Renal cortical epithelial cell (primary cell): ENCODE results near the gene BIRC6. TPM values are rescaled to one million over a fixed set of nuclear protein-coding genes. Genes with fewer than 3 reads are reported as not detected.
A peak's percentile ranks its signal among the peaks of the same experiment; 100 is the strongest.
"Not testable (repeated sequence)": the region's sequence is repeated elsewhere in the genome, so short reads cannot be mapped to it uniquely, and the experiment has no call there.

ENCODE experiments used
- DNase-seq: peaks from one replicate; pipeline ENCODE4 v3.0.0-alpha.2; 2011; ENCODE audit warnings: low read depth
- total RNA-seq: library from RNA; depleted of rRNA; stranded (reverse); fragments of >200 nt; gene quantifications from 2 replicates; pipeline ENCODE4 v1.2.3, GENCODE V29; 2014

BIRC6 gene
- total RNA-seq, 1 donor from 2014 or later = 290 TPM

- no peak for DNase-seq
Observed at GRCh38 chr2:32446369-32446768, 89.5 kb downstream of the BIRC6 start.

- no peak for DNase-seq
Observed at GRCh38 chr2:32450851-32451250, 94.0 kb downstream of the BIRC6 start.

GRCh38 chr2:32452338-32453064 lies 95.7 kb downstream of the BIRC6 start:
- no peak for DNase-seq

- no peak for DNase-seq
Observed at GRCh38 chr2:32453242-32454062, 96.6 kb downstream of the BIRC6 start.

- DNase-seq = no peak
Observed at GRCh38 chr2:32455816-32456215, 99.0 kb downstream of the BIRC6 start.

GRCh38 chr2:32456808-32457207 lies 100.0 kb downstream of the BIRC6 start:
- no peak for DNase-seq

- DNase-seq = no peak
Observed at GRCh38 chr2:32457814-32458213, 101.0 kb downstream of the BIRC6 start.

GRCh38 chr2:32460861-32461260 lies 104.0 kb downstream of the BIRC6 start:
- DNase-seq = not testable (repeated sequence)

GRCh38 chr2:32463110-32463509 lies 106.3 kb downstream of the BIRC6 start:
- no peak for DNase-seq

GRCh38 chr2:32464431-32464830 lies 107.6 kb downstream of the BIRC6 start:
- DNase-seq = peak; percentile 6

- DNase-seq = no peak
Observed at GRCh38 chr2:32472605-32473004, 115.8 kb downstream of the BIRC6 start.

GRCh38 chr2:32474381-32474780 lies 117.6 kb downstream of the BIRC6 start:
- DNase-seq = peak; percentile 8

- peak; percentile 51 for DNase-seq
Observed at GRCh38 chr2:32478889-32479620, 122.2 kb downstream of the BIRC6 start.

- no peak for DNase-seq
Observed at GRCh38 chr2:32479993-32480392, 123.2 kb downstream of the BIRC6 start.

GRCh38 chr2:32482471-32482870 lies 125.6 kb downstream of the BIRC6 start:
- no peak for DNase-seq

GRCh38 chr2:32484937-32485336 lies 128.1 kb downstream of the BIRC6 start:
- peak; percentile 84 for DNase-seq

GRCh38 chr2:32485399-32485798 lies 128.6 kb downstream of the BIRC6 start:
- DNase-seq = no peak

- DNase-seq = no peak
Observed at GRCh38 chr2:32489061-32489460, 132.2 kb downstream of the BIRC6 start.

- no peak for DNase-seq
Observed at GRCh38 chr2:32491346-32491745, 134.5 kb downstream of the BIRC6 start.

GRCh38 chr2:32495139-32495538 lies 138.3 kb downstream of the BIRC6 start:
- no peak for DNase-seq

GRCh38 chr2:32496662-32497061 lies 139.8 kb downstream of the BIRC6 start:
- DNase-seq = no peak

- DNase-seq = no peak
Observed at GRCh38 chr2:32498306-32498705, 141.5 kb downstream of the BIRC6 start.
